Left ventricle myocardium inferior (tissue), 1 donor: ENCODE results near the gene TMEM63B. TPM values are rescaled to one million over a fixed set of nuclear protein-coding genes. Genes with fewer than 3 reads are reported as not detected.
"Not testable (repeated sequence)": the region's sequence is repeated elsewhere in the genome, so short reads cannot be mapped to it uniquely, and the experiment has no call there.

Experiments
- DNase-seq: peaks from one replicate; pipeline ENCODE4 v3.0.0-alpha.2; 2020
- H3K27ac ChIP-seq: fragments of 200-600 bp; replicated peaks from 2 replicates; pipeline ENCODE4 v1.8.0; 2021
- H3K27me3 ChIP-seq: fragments of 200-600 bp; 2 replicates; pipeline ENCODE4 v1.8.0; 2021; ENCODE audit warnings: low read depth
- H3K36me3 ChIP-seq: fragments of 200-600 bp; 2 replicates; pipeline ENCODE4 v1.8.0; 2021
- H3K4me1 ChIP-seq: fragments of 200-600 bp; 2 replicates; pipeline ENCODE4 v1.8.0; 2021
- H3K4me3 ChIP-seq: fragments of 200-600 bp; 2 replicates; pipeline ENCODE4 v1.8.0; 2021; ENCODE audit warnings: mild to moderate bottlenecking, moderate library complexity
- H3K9me3 ChIP-seq: fragments of 200-600 bp; replicated peaks from 2 replicates; pipeline ENCODE4 v1.8.0; 2021
- CTCF ChIP-seq: fragments of 200-600 bp; IDR thresholded peaks from 2 replicates; pipeline ENCODE4 v1.8.0; 2021; ENCODE audit warnings: antibody characterized with exemption, mild to moderate bottlenecking, borderline replicate concordance
- intact Hi-C: fragments of 100-400 bp; cut with micrococcal nuclease; formaldehyde crosslinking; loops from one replicate; pipeline ENCODE4 v1.11.0; 2022
- total RNA-seq: library from RNA; stranded (reverse); fragmentation: NEBNext Ultra II Directional; extraction: Animal tissue kit (Norgen Biotek cat#: 25700); gene quantifications from one replicate; pipeline ENCODE4 v1.2.1, GENCODE V29; 2021
- donor health status: DM: no; HTN: yes; CAD: no; lungs with severe emphysema.

Gene TMEM63B
- total RNA-seq, 1 donor from 2014 or later, result 37.2 TPM

- no peak overlapping the region for H3K27ac ChIP-seq
- DNase-seq, result no peak
- no peaks in the 10 kb centered on the region for H3K27me3 ChIP-seq
- no peaks in the 10 kb centered on the region for H3K36me3 ChIP-seq
- H3K9me3 ChIP-seq, result no peaks in the 10 kb centered on the region
- intact Hi-C loops, result loop anchor here (10.0 kb wide), 1 partner anchor 243 kb away; no protein-coding TSS in a partner anchor
- H3K4me3 ChIP-seq, result no peak overlapping the region
- no peak for TF ChIP-seq CTCF
- peaks cover 6% of the 10 kb centered on the region for H3K4me1 ChIP-seq
Observed at GRCh38 chr6:44091981-44092884, 35.1 kb upstream of the TMEM63B start.

GRCh38 chr6:44093066-44093465 lies 34.3 kb upstream of the TMEM63B start:
- Histone ChIP-seq H3K27me3 (no peaks in the 10 kb centered on the region), H3K4me3 (no peak overlapping the region), H3K9me3 (no peaks in the 10 kb centered on the region), H3K27ac (no peak overlapping the region), H3K4me1 (peaks cover 3% of the 10 kb centered on the region), H3K36me3 (no peaks in the 10 kb centered on the region)
- intact Hi-C loops, result loop anchor here (10.0 kb wide), 1 partner anchor 242 kb away; no protein-coding TSS in a partner anchor
- no peak for DNase-seq
- TF ChIP-seq CTCF, result no peak

GRCh38 chr6:44093750-44094402 lies 33.5 kb upstream of the TMEM63B start:
- H3K4me3 ChIP-seq, result no peak overlapping the region
- H3K27ac ChIP-seq, result no peak overlapping the region
- H3K9me3 ChIP-seq, result no peaks in the 10 kb centered on the region
- TF ChIP-seq CTCF, result no peak
- no peaks in the 10 kb centered on the region for H3K27me3 ChIP-seq
- peaks cover 3% of the 10 kb centered on the region for H3K4me1 ChIP-seq
- no peak for DNase-seq
- H3K36me3 ChIP-seq, result no peaks in the 10 kb centered on the region
- intact Hi-C loops, result loop anchor here (10.0 kb wide), 1 partner anchor 241 kb away; no protein-coding TSS in a partner anchor

GRCh38 chr6:44094403-44095242 lies 32.7 kb upstream of the TMEM63B start:
- H3K4me1 ChIP-seq, result peaks cover 3% of the 10 kb centered on the region
- H3K9me3 ChIP-seq, result no peaks in the 10 kb centered on the region
- H3K27ac ChIP-seq, result no peak overlapping the region

GRCh38 chr6:44095243-44095623 lies 32.1 kb upstream of the TMEM63B start:
- H3K4me3 ChIP-seq, H3K27me3 ChIP-seq, DNase-seq, H3K27ac ChIP-seq, H3K36me3 ChIP-seq, H3K4me1 ChIP-seq, H3K9me3 ChIP-seq: not testable (repeated sequence)
- intact Hi-C loops, result loop anchor here (10.0 kb wide), 1 partner anchor 240 kb away; no protein-coding TSS in a partner anchor

More at GRCh38 chr6:44094403-44095242, 32.7 kb upstream of the TMEM63B start:
- intact Hi-C loops, result loop anchor here (10.0 kb wide), 1 partner anchor 240 kb away; no protein-coding TSS in a partner anchor
- DNase-seq, result no peak
- Histone ChIP-seq H3K4me3 (no peak overlapping the region), H3K27me3 (no peaks in the 10 kb centered on the region), H3K36me3 (no peaks in the 10 kb centered on the region)
- no peak for TF ChIP-seq CTCF
